GM18873 (cell line): ENCODE data around the gene CLBA1.

Experiments
- ATAC-seq: cut with Tn5 transposase; IDR thresholded peaks from one replicate; pipeline ENCODE4 v1.9.1; 2021; ENCODE audit warnings: mild to moderate bottlenecking, moderate library complexity, moderate number of reproducible peaks; ENCODE audit not compliant: unreplicated experiment, low FRiP score

CLBA1 gene

DNA sequence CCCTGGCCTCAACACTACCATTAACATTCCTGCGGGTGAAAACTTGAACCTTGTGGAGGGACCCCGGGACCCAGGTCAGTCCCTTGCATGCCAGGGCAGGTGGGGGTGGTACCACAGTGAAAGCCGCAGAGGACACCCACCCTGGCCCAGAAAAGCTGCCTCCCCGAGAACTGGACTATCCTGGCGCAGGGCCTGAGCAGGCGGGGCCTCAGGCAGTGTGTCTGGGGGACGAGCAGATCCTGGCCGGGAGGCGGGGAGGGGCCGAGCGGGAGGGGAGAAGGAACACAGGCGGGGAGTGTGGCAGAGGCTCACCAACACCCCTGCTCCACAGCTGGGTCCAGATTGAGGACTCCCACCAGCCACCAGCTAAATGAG is 17.4 kb upstream of the CLBA1 start:
- no peak for ATAC-seq

DNA sequence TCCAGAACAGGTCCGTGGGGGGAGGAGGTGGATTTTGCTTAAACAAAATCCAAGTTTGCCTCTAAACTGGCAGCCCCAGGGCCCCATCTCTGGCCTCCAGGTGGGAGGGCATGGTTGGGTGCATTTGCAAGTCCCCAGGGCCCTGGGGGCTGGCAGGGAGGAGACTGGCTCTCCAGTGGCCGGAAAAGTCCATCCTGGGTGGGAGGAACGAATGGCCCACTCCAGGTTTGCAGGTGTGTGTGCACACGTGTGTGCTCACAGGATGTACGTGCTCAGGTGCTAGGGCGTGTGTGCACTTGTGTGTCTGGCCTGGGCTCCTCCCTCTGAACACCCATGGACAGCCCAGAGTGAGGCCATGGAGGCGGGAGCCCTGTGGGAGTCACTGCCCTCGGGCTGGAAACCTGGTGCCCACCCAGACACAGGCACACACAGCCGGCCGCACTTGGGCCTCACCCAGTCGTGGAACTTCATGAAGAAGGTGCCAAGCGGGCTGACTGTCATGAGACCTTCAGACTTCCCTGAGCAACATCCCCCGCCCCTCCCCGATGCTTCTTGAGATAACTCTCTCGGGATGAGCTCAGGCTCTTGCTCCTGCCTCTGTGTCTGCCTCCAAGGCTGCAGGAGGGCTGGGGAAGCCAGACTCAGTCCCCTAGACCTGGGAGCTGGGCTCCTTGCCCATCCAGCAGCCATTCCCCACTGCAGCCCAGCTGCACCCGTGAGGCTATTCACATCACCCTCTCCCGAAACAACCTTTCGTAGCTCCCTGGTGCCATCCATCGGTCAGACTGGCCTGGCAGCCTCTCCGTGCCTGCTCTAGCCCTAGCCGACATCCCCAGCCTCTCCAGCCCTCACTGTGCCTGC is 16.8 kb upstream of the CLBA1 start:
- ATAC-seq, result no peak

GRCh38 chr14:104969741-104970230 is 15.8 kb upstream of the CLBA1 start:
- no peak for ATAC-seq

GRCh38 chr14:104970231-104971068 is 15.1 kb upstream of the CLBA1 start:
- ATAC-seq, result no peak

GRCh38 chr14:104971447-104972240 is 13.9 kb upstream of the CLBA1 start:
- ATAC-seq, result no peak

DNA sequence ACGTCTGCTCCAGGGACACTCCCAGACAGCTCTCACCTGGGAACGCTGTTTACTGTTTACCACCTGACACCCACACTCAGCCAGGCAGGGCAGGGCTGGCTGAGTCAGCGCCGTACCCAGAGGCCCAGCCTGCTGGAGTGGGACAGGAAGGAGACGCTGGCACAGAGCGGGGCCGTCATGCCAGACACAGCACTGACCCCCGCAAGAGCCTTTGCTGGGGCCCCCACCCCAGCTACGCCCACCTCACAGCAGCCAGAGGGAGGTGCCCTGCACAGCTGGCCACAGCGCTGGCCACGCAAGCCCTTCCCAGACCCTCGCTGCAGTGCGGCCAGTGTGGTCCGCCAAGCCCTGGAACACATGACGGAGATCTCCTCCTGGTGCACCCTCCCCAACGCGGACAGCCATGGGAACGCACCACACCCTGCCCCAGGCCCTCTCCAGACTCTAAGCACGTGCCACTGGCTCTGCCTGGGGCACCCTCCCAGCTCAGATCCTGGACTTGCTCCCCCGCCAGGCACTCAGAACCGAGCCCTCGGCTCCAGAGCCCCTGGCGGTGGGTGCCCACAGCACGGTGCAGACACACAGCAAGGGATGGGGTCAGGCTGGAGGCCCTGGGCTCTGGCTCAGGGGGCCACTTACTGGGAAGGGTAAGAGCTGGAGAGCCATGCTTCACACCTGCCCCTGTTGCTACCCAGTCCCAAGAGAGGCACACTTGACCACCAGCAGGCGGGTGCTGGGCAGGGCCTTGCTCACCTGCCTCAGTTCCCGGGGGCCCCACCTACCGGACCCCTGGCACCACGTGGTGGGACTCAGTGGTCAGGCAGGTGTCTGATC is 13.1 kb upstream of the CLBA1 start:
- no peak for ATAC-seq

GRCh38 chr14:104973135-104973384 is 12.5 kb upstream of the CLBA1 start:
- no peak for ATAC-seq

DNA sequence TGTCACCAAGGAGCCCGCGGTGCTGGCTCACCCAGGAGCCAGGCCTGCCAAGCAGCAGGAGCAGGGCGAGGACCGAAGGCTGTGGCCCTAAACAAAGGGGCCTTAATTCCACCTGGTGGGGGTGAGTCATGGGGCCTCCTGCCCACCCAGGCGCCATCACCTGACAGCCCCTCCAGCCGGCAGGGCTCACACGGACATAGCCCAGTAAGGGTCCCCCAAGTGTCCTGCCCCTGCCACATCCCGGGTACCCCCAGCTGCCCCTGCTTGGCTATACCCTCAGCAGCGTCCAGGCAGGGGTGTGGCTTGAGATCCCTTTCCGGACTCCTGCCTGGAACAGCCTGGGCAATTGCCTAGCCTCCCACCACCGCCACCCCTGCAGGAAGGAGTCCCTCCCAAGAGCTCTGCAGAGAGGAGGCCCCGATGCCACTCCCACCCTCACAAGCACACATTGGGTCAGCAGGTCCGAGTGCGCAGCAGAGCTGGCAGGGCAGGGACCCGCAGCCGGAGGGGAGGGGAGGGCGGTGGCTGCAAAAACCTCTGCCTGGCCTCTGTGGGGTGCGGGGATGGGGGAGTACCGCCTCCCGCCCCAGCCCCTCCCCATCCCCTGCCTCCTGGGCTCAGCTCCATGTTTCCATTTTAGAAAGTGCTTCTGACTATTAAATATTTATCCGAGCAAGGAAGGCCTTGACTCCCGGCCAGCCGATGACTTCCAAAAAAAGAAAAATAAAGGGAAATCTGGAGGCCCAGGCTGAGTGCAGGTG is 12.0 kb upstream of the CLBA1 start:
- ATAC-seq, result no peak

DNA sequence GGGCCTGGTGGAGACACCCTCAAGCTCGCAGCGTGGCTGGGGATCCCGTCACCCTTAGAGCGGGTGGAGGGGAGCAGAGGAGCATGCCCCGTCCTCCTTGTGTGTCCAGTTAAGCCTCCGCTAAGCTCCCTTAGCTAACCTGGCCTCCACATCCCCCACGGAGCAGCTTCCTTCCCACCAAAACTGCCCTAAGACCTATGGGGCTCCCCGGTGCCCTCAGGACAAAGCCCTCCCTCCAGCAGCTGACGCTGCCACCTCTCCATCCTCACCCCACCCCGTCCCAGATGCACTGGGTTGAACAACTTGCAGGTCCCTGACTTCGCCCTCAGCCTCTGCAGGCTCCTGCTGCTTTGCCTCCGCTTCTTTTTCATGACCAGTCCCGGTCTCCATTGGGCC is 11.4 kb upstream of the CLBA1 start:
- ATAC-seq, result no peak

DNA sequence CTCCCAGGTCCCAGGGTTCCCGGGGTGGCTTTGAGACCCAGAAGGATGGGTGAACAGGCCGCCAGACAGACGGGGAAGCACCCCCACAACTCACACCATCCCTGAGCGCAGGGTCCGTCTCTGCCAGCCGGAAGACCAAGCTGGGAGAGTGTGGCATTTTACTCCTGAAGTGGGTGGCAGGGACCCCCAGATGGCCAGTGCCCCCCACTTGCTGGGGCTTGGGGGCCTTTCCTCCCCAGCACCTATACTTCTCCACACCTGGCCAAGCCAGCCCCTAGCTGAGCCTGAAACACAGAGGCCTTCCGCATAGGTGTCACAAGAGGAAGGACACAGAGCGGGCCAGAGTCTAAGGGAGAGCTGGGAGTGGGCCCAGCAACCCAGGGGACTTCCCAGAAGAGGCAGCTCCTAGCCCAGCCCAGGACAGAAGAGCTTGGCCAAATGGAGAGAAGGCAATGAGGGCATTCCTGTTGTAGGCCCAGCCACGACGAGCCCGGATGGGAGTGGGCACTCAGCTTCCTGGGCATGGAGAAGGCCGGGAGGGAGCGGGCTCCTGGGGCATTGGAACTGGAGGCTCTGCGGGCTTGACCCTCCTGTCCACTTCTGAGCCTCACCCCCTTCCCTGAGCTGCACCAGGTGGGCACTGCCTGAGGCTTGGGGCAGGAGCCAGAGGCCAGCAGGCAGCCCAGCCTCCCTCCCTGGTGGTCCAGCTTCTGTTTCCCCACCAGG is 10.8 kb upstream of the CLBA1 start:
- ATAC-seq, result no peak

GRCh38 chr14:104975481-104976197 is 9.9 kb upstream of the CLBA1 start:
- no peak for ATAC-seq

- ATAC-seq, result no peak
Observed at GRCh38 chr14:104976198-104977007, 9.2 kb upstream of the CLBA1 start.

- ATAC-seq, result no peak
Observed at GRCh38 chr14:104977008-104977680, 8.4 kb upstream of the CLBA1 start.

- no peak for ATAC-seq
Observed at GRCh38 chr14:104977681-104978653, 7.6 kb upstream of the CLBA1 start, which contains the start of gene AHNAK2. Gene AHNAK2, minus strand, starts transcription at chr14:104978374. Its CDS starts 137 bp downstream, at chr14:104978237.
